Right ventricle myocardium superior (tissue), 1 donor: ENCODE data around the gene CXorf38. TPM values are rescaled to one million over a fixed set of nuclear protein-coding genes. Genes with fewer than 3 reads are reported as not detected.

Experiments used
- ATAC-seq: fragments of 200-7000 bp; cut with Tn5 transposase; one replicate; pipeline ENCODE4 v1.9.1; 2020; ENCODE audit warnings: mild to moderate bottlenecking; ENCODE audit not compliant: poor library complexity
- DNase-seq: peaks from one replicate; pipeline ENCODE4 v3.0.0-alpha.2; 2020
- intact Hi-C: fragments of 100-400 bp; cut with DNase I; formaldehyde crosslinking; loops from one replicate; pipeline ENCODE4 v1.11.2; 2022
- total RNA-seq: library from RNA; stranded (reverse); fragmentation: NEBNext Ultra II Directional; extraction: Animal tissue kit (Norgen Biotek cat#: 25700); gene quantifications from one replicate; pipeline ENCODE4 v1.2.1, GENCODE V29; 2021
- donor health status: DM: no; HTN: yes; CAD: no; lungs with severe emphysema.

The CXorf38 gene
- total RNA-seq, 1 donor from 2014 or later: 4.8 TPM

GRCh38 chrX:40579900-40580536, 67.3 kb downstream of the CXorf38 start:
- intact Hi-C loops: no loop called here
- peak; percentile 75 for ATAC-seq

GRCh38 chrX:40579141-40579540, 68.2 kb downstream of the CXorf38 start:
- intact Hi-C loops: no loop called here
- DNase-seq: no peak
- no peak for ATAC-seq

More at GRCh38 chrX:40579900-40580536, 67.3 kb downstream of the CXorf38 start:
- no peak for DNase-seq

DNA sequence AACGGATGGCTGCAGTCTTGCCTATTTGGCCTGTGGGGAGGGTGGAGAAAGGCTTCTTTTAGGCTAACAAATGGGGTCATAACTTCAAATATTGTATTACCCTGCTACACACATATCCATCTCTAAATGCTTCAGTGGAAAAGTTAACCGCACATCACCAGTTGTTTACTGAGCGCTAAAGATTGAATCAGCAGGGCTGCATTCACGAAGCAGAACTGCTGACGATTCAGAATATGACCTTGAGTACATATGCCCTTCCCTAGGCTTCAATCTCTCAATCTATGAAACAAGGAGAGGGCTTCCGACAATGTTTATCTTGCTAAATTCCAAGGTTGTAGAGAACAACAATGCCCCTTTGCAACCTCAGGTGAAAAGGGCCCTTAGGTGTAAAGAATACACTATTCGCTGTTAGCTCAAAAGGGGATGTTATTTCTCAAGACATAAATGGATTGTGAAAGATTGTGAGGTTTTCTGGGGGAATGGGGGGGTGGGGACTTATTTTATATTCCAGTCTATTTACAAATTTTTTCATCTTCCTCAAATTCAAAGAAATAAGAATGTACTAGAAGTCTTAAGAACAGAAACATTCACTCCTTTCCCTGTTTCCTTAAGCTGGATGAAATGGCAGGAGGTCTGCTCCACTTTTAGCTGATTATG, 69.2 kb downstream of the CXorf38 start:
- DNase-seq (no peak), ATAC-seq (no peak)
- intact Hi-C loops: no loop called here

Other genes starting within 250 kb of the CXorf38 start
- 41.0 TPM for gene ATP6AP2, start 66.6 kb downstream of the CXorf38 start, total RNA-seq
- not detected for gene MPC1L, start 24.1 kb downstream of the CXorf38 start, total RNA-seq
- gene MED14, start 88.0 kb upstream of the CXorf38 start, total RNA-seq: 23.9 TPM